HepG2 (cell line): ENCODE measurements around the gene KLHL28. TPM values are rescaled to one million over a fixed set of nuclear protein-coding genes. Genes with fewer than 3 reads are reported as not detected.
A peak's percentile ranks its signal among the peaks of the same experiment; 100 is the strongest.

ENCODE experiments used
- ARID2 ChIP-seq: sonication (generic); formaldehyde crosslinking; IDR thresholded peaks from 2 replicates; pipeline ENCODE4 v1.8.1; 2022; ENCODE audit warnings: mild to moderate bottlenecking, missing genetic modification reagents, borderline replicate concordance
- CCAR2 ChIP-seq: fragments of 200-400 bp; formaldehyde crosslinking; optimal IDR thresholded peaks from 2 replicates; pipeline ENCODE3; 2018; ENCODE audit warnings: low read depth, mild to moderate bottlenecking, low read length, moderate library complexity
- GTF3A ChIP-seq: sonication (generic); formaldehyde crosslinking; conservative IDR thresholded peaks from 2 replicates; pipeline ENCODE4 v1.4.0; 2020; ENCODE audit warnings: mild to moderate bottlenecking, missing genetic modification reagents
- IRX3 ChIP-seq: sonication (generic); formaldehyde crosslinking; IDR thresholded peaks from 2 replicates; pipeline ENCODE4 v1.8.1; 2023; ENCODE audit warnings: mild to moderate bottlenecking, low read depth, missing genetic modification reagents, borderline replicate concordance
- KLF15 ChIP-seq: sonication (generic); formaldehyde crosslinking; IDR thresholded peaks from 2 replicates; pipeline ENCODE4 v1.8.1; 2023; ENCODE audit warnings: borderline replicate concordance, mild to moderate bottlenecking, inconsistent platforms, missing genetic modification reagents, mixed read lengths
- NAIF1 ChIP-seq: sonication (generic); formaldehyde crosslinking; IDR thresholded peaks from 2 replicates; pipeline ENCODE4 v1.5.0; 2020; ENCODE audit warnings: mild to moderate bottlenecking, missing genetic modification reagents, borderline replicate concordance
- NPAS2 ChIP-seq: sonication (generic); formaldehyde crosslinking; IDR thresholded peaks from 2 replicates; pipeline ENCODE4 v1.8.0; 2022; ENCODE audit warnings: mild to moderate bottlenecking, missing genetic modification reagents, borderline replicate concordance
- SP5 ChIP-seq: IDR thresholded peaks from 2 replicates; pipeline ENCODE4 v1.6.1; 2016; ENCODE audit warnings: low read depth, borderline replicate concordance
- TEAD3 ChIP-seq: optimal IDR thresholded peaks from 2 replicates; pipeline ENCODE3; 2016; ENCODE audit warnings: borderline replicate concordance
- THAP11 ChIP-seq: IDR thresholded peaks from 2 replicates; pipeline ENCODE4 v1.6.1; 2016; ENCODE audit warnings: missing biosample characterization, missing genetic modification reagents
- ZNF446 ChIP-seq: sonication (generic); formaldehyde crosslinking; IDR thresholded peaks from 2 replicates; pipeline ENCODE4 v1.5.0; 2020; ENCODE audit warnings: mild to moderate bottlenecking, missing genetic modification reagents
- ZNF567 ChIP-seq: sonication (generic); formaldehyde crosslinking; IDR thresholded peaks from 2 replicates; pipeline ENCODE4 v1.8.1; 2023; ENCODE audit warnings: mild to moderate bottlenecking, missing genetic modification reagents, borderline replicate concordance
- ZSCAN29 ChIP-seq: sonication (generic); formaldehyde crosslinking; conservative IDR thresholded peaks from 2 replicates; pipeline ENCODE4 v1.4.0; 2020; ENCODE audit warnings: mild to moderate bottlenecking, missing genetic modification reagents
- polyA plus RNA-seq, 8 experiments: library from polyadenylated mRNA; depleted of rRNA in 3 of 8; stranded (reverse) in 7 of 8; unstranded in 1 of 8; fragments of >200 nt; fragmentation: Illumina TruSeq in 4 of 8; extraction: Trizol in 4 of 8; gene quantifications; 2 replicates each; pipeline versions ENCODE4 v1.2.1 to v1.2.3, GENCODE V29; 2011 to 2016; ENCODE audit warnings: low read depth in 4 of 8, missing spikeins in 1 of 8, mixed read lengths in 1 of 8; ENCODE audit not compliant: insufficient read depth in 1 of 8
- total RNA-seq, 5 experiments: library from RNA; depleted of rRNA; stranded (reverse); fragments of >200 nt; fragmentation: Illumina TruSeq; extraction: Trizol; gene quantifications; 2 replicates each; pipeline ENCODE4 v1.2.3, GENCODE V29; 2016; ENCODE audit warnings: low read depth in 1 of 5
- TF ChIP-seq, protein P1 (sequence below): sonication (generic); formaldehyde crosslinking; IDR thresholded peaks from 2 replicates; pipeline ENCODE4 v1.8.0; 2023; ENCODE audit warnings: mild to moderate bottlenecking, missing genetic modification reagents
- TF ChIP-seq, protein P2 (sequence below): sonication (generic); formaldehyde crosslinking; IDR thresholded peaks from 2 replicates; pipeline ENCODE4 v1.5.1; 2020; ENCODE audit warnings: mild to moderate bottlenecking, missing genetic modification reagents, moderate library complexity
- TF ChIP-seq, protein P3 (sequence below): sonication (generic); formaldehyde crosslinking; IDR thresholded peaks from 2 replicates; pipeline ENCODE4 v1.5.0; 2020; ENCODE audit warnings: mild to moderate bottlenecking, missing genetic modification reagents
- TF ChIP-seq, protein P4 (sequence below): sonication (generic); formaldehyde crosslinking; IDR thresholded peaks from 2 replicates; pipeline ENCODE4 v1.8.0; 2022; ENCODE audit warnings: missing genetic modification reagents, low read depth, mild to moderate bottlenecking, borderline replicate concordance

Gene KLHL28
- total and polyA plus RNA-seq, 2 of the 13 experiments (the other 11 are each of a cell fraction or from before 2014, with no cell fraction given): 3.4 to 6.6 TPM

DNA sequence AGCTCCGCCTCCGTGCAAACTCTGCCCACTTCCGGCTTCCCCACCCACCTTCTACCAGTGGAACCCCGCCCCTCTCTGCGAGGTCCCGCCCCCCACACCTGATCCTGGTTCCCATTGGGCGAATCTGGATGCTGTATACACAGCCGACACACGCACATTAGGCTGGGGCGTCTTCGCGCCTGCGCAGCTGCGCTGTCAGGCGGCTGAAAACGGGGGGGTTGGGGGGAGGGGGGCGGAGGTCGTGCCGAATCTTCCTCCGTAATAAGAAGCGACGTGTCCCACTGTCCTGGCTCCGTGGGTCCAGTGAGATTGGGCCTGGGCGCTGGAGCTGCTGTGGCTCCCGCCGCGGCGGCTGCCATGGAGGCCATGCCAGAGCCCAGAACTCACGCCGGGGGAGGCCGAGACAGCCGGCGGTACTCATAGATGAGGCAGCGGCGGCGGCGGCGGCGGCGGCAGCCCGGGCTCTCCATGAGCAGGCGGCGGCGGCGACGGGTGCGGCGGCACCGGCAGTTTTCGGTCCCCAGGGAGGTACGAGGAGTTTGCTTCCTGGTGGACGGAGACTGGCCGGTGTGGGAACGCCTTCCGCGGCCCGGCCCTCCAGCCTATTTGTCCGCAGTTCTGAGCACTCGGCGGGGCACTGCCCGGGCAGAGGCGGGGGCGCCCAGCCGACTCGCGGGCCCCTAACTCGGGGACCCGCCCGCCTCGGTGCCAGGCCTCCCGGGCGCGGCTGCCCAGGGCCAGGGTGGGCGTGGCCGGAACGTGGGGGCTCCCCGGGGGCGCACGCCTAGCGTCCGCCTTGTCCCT is 64.5 kb downstream of the KLHL28 start (continued):
- TF ChIP-seq ZSCAN29: no peak
- TF ChIP-seq TEAD3 (CRISPR knock-in tag): peak; percentile 31
- TF ChIP-seq NPAS2: no peak
- TF ChIP-seq, protein P1, sequence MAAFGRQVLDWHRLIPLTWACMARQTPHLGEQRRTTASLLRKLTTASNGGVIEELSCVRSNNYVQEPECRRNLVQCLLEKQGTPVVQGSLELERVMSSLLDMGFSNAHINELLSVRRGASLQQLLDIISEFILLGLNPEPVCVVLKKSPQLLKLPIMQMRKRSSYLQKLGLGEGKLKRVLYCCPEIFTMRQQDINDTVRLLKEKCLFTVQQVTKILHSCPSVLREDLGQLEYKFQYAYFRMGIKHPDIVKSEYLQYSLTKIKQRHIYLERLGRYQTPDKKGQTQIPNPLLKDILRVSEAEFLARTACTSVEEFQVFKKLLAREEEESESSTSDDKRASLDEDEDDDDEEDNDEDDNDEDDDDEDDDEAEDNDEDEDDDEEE (CRISPR knock-in tag): 0 out of 2 replicates have a peak, but pooled peaks have one; percentile 38
- TF ChIP-seq ARID2: 0 out of 2 replicates have a peak, but pooled peaks have one; percentile 27
- TF ChIP-seq, protein P2, sequence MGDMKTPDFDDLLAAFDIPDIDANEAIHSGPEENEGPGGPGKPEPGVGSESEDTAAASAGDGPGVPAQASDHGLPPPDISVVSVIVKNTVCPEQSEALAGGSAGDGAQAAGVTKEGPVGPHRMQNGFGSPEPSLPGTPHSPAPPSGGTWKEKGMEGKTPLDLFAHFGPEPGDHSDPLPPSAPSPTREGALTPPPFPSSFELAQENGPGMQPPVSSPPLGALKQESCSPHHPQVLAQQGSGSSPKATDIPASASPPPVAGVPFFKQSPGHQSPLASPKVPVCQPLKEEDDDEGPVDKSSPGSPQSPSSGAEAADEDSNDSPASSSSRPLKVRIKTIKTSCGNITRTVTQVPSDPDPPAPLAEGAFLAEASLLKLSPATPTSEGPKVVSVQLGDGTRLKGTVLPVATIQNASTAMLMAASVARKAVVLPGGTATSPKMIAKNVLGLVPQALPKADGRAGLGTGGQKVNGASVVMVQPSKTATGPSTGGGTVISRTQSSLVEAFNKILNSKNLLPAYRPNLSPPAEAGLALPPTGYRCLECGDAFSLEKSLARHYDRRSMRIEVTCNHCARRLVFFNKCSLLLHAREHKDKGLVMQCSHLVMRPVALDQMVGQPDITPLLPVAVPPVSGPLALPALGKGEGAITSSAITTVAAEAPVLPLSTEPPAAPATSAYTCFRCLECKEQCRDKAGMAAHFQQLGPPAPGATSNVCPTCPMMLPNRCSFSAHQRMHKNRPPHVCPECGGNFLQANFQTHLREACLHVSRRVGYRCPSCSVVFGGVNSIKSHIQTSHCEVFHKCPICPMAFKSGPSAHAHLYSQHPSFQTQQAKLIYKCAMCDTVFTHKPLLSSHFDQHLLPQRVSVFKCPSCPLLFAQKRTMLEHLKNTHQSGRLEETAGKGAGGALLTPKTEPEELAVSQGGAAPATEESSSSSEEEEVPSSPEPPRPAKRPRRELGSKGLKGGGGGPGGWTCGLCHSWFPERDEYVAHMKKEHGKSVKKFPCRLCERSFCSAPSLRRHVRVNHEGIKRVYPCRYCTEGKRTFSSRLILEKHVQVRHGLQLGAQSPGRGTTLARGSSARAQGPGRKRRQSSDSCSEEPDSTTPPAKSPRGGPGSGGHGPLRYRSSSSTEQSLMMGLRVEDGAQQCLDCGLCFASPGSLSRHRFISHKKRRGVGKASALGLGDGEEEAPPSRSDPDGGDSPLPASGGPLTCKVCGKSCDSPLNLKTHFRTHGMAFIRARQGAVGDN (CRISPR knock-in tag): peak; percentile 83
- TF ChIP-seq, protein P3, sequence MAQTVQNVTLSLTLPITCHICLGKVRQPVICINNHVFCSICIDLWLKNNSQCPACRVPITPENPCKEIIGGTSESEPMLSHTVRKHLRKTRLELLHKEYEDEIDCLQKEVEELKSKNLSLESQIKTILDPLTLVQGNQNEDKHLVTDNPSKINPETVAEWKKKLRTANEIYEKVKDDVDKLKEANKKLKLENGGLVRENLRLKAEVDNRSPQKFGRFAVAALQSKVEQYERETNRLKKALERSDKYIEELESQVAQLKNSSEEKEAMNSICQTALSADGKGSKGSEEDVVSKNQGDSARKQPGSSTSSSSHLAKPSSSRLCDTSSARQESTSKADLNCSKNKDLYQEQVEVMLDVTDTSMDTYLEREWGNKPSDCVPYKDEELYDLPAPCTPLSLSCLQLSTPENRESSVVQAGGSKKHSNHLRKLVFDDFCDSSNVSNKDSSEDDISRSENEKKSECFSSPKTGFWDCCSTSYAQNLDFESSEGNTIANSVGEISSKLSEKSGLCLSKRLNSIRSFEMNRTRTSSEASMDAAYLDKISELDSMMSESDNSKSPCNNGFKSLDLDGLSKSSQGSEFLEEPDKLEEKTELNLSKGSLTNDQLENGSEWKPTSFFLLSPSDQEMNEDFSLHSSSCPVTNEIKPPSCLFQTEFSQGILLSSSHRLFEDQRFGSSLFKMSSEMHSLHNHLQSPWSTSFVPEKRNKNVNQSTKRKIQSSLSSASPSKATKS (CRISPR knock-in tag): peak; percentile 13; the same call in 1 of the 2 replicates
- TF ChIP-seq, protein P4, sequence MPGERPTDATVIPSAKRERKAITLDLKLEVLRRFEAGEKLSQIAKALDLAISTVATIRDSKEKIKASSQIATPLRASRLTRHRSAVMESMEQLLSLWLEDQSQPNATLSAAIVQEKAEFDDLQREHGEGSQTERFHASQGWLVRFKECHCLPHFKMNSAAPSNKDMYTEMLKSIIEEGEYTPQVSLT (CRISPR knock-in tag): no peak
- no peak for TF ChIP-seq GTF3A (CRISPR knock-in tag)
- TF ChIP-seq KLF15 (CRISPR knock-in tag): no peak
- peak; percentile 44; the same call in 1 of the 2 replicates for TF ChIP-seq IRX3 (CRISPR knock-in tag)
- 0 out of 2 replicates have a peak, but pooled peaks have one; percentile 59 for TF ChIP-seq ZNF567
- TF ChIP-seq THAP11 (CRISPR knock-in tag): peak; percentile 43
- no peak for TF ChIP-seq CCAR2
- 0 out of 2 replicates have a peak, but pooled peaks have one; percentile 24 for TF ChIP-seq ZNF446 (CRISPR knock-in tag)
- TF ChIP-seq SP5: peak; percentile 77; the same call in 1 of the 2 replicates
- peak; percentile 58; the same call in 1 of the 2 replicates for TF ChIP-seq NAIF1 (CRISPR knock-in tag)
